HepG2 (cell line): ENCODE results near the gene CNKSR3. TPM values are rescaled to one million over a fixed set of nuclear protein-coding genes. Genes with fewer than 3 reads are reported as not detected.

Experiments used
- ARID3A ChIP-seq: IDR thresholded peaks from 2 replicates; pipeline ENCODE4 v1.6.1; 2012; ENCODE audit warnings: low read depth, low read length, improper control_type of control experiment
- E2F2 ChIP-seq: sonication (generic); formaldehyde crosslinking; IDR thresholded peaks from 2 replicates; pipeline ENCODE4 v1.4.0; 2020; ENCODE audit warnings: missing genetic modification reagents, borderline replicate concordance
- FOXK2 ChIP-seq: fragments of 450-650 bp; IDR thresholded peaks from 2 replicates; pipeline ENCODE4 v1.6.1; 2016
- FOXP4 ChIP-seq: sonication (generic); formaldehyde crosslinking; IDR thresholded peaks from 2 replicates; pipeline ENCODE4 v1.4.0; 2020; ENCODE audit warnings: missing genetic modification reagents
- FUBP1 ChIP-seq: sonication (generic); formaldehyde crosslinking; IDR thresholded peaks from 2 replicates; pipeline ENCODE4 v1.5.1; 2020; ENCODE audit warnings: missing genetic modification reagents, mild to moderate bottlenecking, borderline replicate concordance
- MEF2D ChIP-seq: sonication (generic); formaldehyde crosslinking; IDR thresholded peaks from 2 replicates; pipeline ENCODE4 v1.5.1; 2020; ENCODE audit warnings: mild to moderate bottlenecking, missing genetic modification reagents
- MEIS2 ChIP-seq: sonication (generic); formaldehyde crosslinking; IDR thresholded peaks from 2 replicates; pipeline ENCODE4 v1.9.0; 2021; ENCODE audit warnings: mild to moderate bottlenecking, missing genetic modification reagents
- NONO ChIP-seq, 2 experiments: fragments of 450-650 bp in 1 of 2; sonication (generic) in 1 of 2; formaldehyde crosslinking in 1 of 2; IDR thresholded peaks in 1 of 2; conservative IDR thresholded peaks in 1 of 2; 2 replicates each; pipeline versions ENCODE4 v1.6.1 to v1.8.0; 2017 to 2022; ENCODE audit warnings: mild to moderate bottlenecking in 1 of 2, missing genetic modification reagents in 1 of 2, moderate library complexity in 1 of 2
- REXO4 ChIP-seq: sonication (generic); formaldehyde crosslinking; IDR thresholded peaks from 2 replicates; pipeline ENCODE4 v1.8.0; 2022; ENCODE audit warnings: missing genetic modification reagents, mild to moderate bottlenecking, borderline replicate concordance
- RFX5 ChIP-seq: IDR thresholded peaks from 2 replicates; pipeline ENCODE4 v1.6.1; 2011; ENCODE audit warnings: low read depth, low read length, improper control_type of control experiment
- TEAD3 ChIP-seq: optimal IDR thresholded peaks from 2 replicates; pipeline ENCODE3; 2016; ENCODE audit warnings: borderline replicate concordance
- ZBTB4 ChIP-seq: sonication (generic); formaldehyde crosslinking; IDR thresholded peaks from 2 replicates; pipeline ENCODE4 v1.4.0; 2020; ENCODE audit warnings: missing genetic modification reagents, mild to moderate bottlenecking, borderline replicate concordance
- ZHX1 ChIP-seq: sonication (generic); formaldehyde crosslinking; IDR thresholded peaks from 2 replicates; pipeline ENCODE4 v1.8.1; 2022; ENCODE audit warnings: low read depth, mild to moderate bottlenecking, missing genetic modification reagents
- ZNF256 ChIP-seq: sonication (generic); formaldehyde crosslinking; conservative IDR thresholded peaks from 2 replicates; pipeline ENCODE4 v1.4.0; 2020; ENCODE audit warnings: missing genetic modification reagents
- ZNF629 ChIP-seq: sonication (generic); formaldehyde crosslinking; conservative IDR thresholded peaks from 2 replicates; pipeline ENCODE4 v1.5.0; 2020; ENCODE audit warnings: missing genetic modification reagents
- ZNF841 ChIP-seq: sonication (generic); formaldehyde crosslinking; IDR thresholded peaks from 2 replicates; pipeline ENCODE4 v1.8.1; 2023; ENCODE audit warnings: missing genetic modification reagents, borderline replicate concordance
- polyA plus RNA-seq, 8 experiments: library from polyadenylated mRNA; depleted of rRNA in 3 of 8; stranded (reverse) in 7 of 8; unstranded in 1 of 8; fragments of >200 nt; fragmentation: Illumina TruSeq in 4 of 8; extraction: Trizol in 4 of 8; gene quantifications; 2 replicates each; pipeline versions ENCODE4 v1.2.1 to v1.2.3, GENCODE V29; 2011 to 2016; ENCODE audit warnings: low read depth in 4 of 8, missing spikeins in 1 of 8, mixed read lengths in 1 of 8; ENCODE audit not compliant: insufficient read depth in 1 of 8
- total RNA-seq, 5 experiments: library from RNA; depleted of rRNA; stranded (reverse); fragments of >200 nt; fragmentation: Illumina TruSeq; extraction: Trizol; gene quantifications; 2 replicates each; pipeline ENCODE4 v1.2.3, GENCODE V29; 2016; ENCODE audit warnings: low read depth in 1 of 5

Gene CNKSR3
- total and polyA plus RNA-seq, 2 of the 13 experiments (the other 11 are each of a cell fraction or from before 2014, with no cell fraction given): 9.2 to 38.6 TPM

GRCh38 chr6:154440022-154440421, 70.5 kb downstream of the CNKSR3 start (continued):
- TF ChIP-seq FUBP1 (CRISPR knock-in tag) (no peak), FOXP4 (CRISPR knock-in tag) (peak; percentile 82), REXO4 (peak; percentile 79; the same call in 1 of the 2 replicates), ZBTB4 (CRISPR knock-in tag) (no peak), MEF2D (peak; percentile 64; the same call in 1 of the 2 replicates), RFX5 (no peak), ZHX1 (CRISPR knock-in tag) (peak; percentile 70; the same call in 1 of the 2 replicates), FOXK2 (no peak), TEAD3 (CRISPR knock-in tag) (peak; percentile 95), ZNF629 (CRISPR knock-in tag) (0 out of 2 replicates have a peak, but pooled peaks have one; percentile 43), MEIS2 (CRISPR knock-in tag) (peak; percentile 44; the same call in 1 of the 2 replicates), ARID3A (0 out of 2 replicates have a peak, but pooled peaks have one; percentile 34), ZNF841 (peak; percentile 74; the same call in 1 of the 2 replicates), ZNF256 (no peak), E2F2 (CRISPR knock-in tag) (no peak), NONO (IDR thresholded peaks at IDR 0.05) (no peak), NONO (CRISPR knock-in tag; conservative IDR thresholded peaks at IDR 0.05) (peak; percentile 71)
